AG10803 (cell line): Measurements from ENCODE around the gene SPACA6.
A peak's percentile ranks its signal among the peaks of the same experiment; 100 is the strongest.
"Not testable (repeated sequence)": the region's sequence is repeated elsewhere in the genome, so short reads cannot be mapped to it uniquely, and the experiment has no call there.

Experiments
- DNase-seq: peaks from one replicate; pipeline ENCODE4 v3.0.0; 2010; ENCODE audit warnings: low read depth
- H3K4me3 ChIP-seq: 2 replicates; pipeline ENCODE4 v1.5.1; 2011; ENCODE audit warnings: mild to moderate bottlenecking, low read length, control low read depth
- TF ChIP-seq, protein P1 (sequence below): conservative IDR thresholded peaks from 2 replicates; pipeline ENCODE4 v1.5.1; 2011; ENCODE audit warnings: mild to moderate bottlenecking, low read length, control low read depth, inconsistent platforms

SPACA6 gene

DNA sequence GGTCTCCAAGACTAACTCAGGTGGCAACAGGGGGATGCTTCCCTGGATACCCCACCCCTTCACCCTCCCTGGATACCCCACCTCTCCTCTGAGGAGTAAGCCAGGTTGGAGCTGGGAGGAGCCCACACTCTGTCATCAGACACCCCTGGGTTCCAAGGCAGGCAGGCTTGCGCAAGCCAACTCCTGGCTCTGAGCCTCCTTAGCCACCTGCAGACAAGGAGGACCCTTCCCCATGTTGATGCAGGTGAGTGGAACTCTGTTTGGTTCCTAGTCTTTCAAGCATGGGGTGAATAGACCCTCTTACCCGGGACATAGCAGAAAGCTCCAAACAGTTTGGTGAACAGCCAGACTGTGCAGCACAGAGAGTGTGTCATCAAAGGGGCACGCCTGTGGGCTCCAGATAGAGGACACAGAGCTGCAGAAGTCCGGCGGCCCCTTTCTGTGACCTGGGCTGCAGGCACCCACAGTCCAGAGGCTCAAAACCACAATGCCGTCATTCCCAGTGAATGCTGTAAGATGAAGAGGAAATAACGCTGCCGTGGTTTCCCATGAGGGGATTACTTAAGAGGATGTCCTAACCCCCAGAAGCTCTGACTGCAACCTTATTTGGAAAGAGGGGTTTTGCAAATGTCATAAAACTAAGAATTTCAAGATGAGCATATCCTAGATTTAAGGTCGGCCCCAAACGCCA lies 42.8 kb downstream of the SPACA6 start:
- TF ChIP-seq, protein P1, sequence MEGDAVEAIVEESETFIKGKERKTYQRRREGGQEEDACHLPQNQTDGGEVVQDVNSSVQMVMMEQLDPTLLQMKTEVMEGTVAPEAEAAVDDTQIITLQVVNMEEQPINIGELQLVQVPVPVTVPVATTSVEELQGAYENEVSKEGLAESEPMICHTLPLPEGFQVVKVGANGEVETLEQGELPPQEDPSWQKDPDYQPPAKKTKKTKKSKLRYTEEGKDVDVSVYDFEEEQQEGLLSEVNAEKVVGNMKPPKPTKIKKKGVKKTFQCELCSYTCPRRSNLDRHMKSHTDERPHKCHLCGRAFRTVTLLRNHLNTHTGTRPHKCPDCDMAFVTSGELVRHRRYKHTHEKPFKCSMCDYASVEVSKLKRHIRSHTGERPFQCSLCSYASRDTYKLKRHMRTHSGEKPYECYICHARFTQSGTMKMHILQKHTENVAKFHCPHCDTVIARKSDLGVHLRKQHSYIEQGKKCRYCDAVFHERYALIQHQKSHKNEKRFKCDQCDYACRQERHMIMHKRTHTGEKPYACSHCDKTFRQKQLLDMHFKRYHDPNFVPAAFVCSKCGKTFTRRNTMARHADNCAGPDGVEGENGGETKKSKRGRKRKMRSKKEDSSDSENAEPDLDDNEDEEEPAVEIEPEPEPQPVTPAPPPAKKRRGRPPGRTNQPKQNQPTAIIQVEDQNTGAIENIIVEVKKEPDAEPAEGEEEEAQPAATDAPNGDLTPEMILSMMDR: no peak
- DNase-seq: peak; percentile 93

GRCh38 chr19:51737389-51737788 lies 44.3 kb downstream of the SPACA6 start:
- no peak overlapping the region for H3K4me3 ChIP-seq
- DNase-seq: no peak
- TF ChIP-seq, protein P1: no peak

More for the DNA sequence above, 42.8 kb downstream of the SPACA6 start:
- H3K4me3 ChIP-seq: no peak overlapping the region

GRCh38 chr19:51737924-51738323 lies 44.8 kb downstream of the SPACA6 start:
- DNase-seq: peak; percentile 44
- TF ChIP-seq, protein P1: no peak
- H3K4me3 ChIP-seq: no peak overlapping the region

DNA sequence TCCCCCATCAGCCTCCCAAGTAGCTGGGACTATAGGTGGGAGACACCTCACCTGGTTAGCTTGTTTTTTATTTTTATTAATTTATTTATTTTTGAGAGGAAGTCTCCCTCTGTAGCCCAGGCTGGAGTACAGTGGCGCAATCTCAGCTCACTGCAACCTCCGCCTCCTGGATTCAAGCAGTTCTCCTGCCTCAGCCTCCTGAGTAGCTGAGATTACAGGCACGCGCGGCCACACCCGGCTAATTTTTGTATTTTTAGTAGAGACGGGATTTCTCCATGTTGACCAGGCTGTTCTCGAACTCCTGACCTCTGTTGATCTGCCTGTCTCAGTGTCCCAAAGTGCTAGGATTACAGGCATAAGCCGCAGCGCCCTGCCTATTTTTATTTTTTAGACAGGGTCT lies 45.4 kb downstream of the SPACA6 start:
- H3K4me3 ChIP-seq, DNase-seq: not testable (repeated sequence)

DNA sequence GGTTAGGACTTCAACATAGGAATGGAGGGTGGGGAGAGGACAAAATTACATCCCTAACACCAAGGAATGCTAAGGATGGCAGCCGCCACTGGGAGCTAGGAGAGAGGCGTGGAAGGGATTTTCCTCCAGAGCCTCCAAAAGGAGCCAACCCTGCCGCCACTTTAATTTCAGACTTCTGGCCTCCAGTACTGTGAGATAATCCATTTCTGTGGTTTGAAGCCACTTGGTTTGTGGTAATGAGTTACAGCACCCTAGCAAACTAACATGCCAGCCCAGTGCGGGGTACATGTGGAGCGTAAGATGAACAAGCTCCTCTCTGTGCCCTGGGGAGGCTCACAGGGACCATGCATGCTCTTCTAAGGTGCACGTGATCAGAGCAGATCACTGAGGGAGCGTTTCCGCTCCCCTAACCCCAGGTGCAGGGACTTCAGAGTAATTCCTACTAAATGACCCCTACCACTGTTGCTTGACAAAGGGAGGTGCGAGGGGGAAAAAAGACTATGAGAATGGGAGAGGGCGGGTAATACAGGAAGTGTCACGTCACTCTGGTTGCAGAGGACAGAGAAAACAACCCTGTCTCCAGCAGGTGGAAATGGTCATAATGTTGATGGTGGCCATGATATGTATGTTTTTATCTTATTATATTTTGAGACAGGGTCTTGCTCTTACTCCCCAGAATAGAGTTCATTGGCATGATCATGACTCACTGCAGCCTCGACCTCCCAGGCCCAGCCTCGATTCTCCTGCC lies 46.5 kb downstream of the SPACA6 start:
- TF ChIP-seq, protein P1: no peak
- H3K4me3 ChIP-seq: no peak overlapping the region
- peak; percentile 68 for DNase-seq

DNA sequence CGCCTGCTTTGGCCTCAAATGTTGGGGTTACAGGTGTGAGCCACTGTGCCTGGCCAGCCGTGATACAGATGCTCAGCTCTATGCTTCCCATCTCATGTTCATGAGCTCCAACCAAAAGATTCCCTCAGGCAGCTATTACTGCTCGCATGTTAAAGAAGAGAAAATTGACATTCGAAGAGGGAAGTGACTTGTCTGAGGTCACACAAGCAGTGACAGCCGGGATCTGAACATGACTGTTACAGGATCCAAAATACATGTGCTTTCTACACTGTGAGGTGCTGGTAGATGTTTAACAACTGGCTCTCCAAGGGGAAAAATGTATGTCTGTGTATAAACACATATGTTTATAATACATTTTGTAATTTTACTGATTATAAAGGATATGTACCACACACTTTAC lies 47.2 kb downstream of the SPACA6 start:
- DNase-seq: no peak
- no peak overlapping the region for H3K4me3 ChIP-seq
- TF ChIP-seq, protein P1: no peak

GRCh38 chr19:51742789-51743188 lies 49.7 kb downstream of the SPACA6 start:
- no peak overlapping the region for H3K4me3 ChIP-seq
- DNase-seq: peak; percentile 92
- TF ChIP-seq, protein P1: no peak
